Uterus (tissue), 4 donors: ENCODE results near the gene SLC16A3. TPM values are rescaled to one million over a fixed set of nuclear protein-coding genes. Genes with fewer than 3 reads are reported as not detected.

Experiments used
- DNase-seq, 2 donors: peaks; one replicate each; pipeline ENCODE4 v3.0.0-alpha.2; 2019 to 2020
- H3K27ac ChIP-seq, 2 donors: fragments of 200-600 bp; sonication (generic); 1 replicate in 1 of 2; 2 replicates in 1 of 2; pipeline ENCODE4 v1.5.1; 2016 to 2018
- H3K27me3 ChIP-seq, 2 donors: fragments of 200-600 bp; sonication (generic); one replicate each; pipeline ENCODE4 v1.5.1; 2018 to 2019; ENCODE audit warnings: control low read depth in 1 of 2
- H3K36me3 ChIP-seq, 2 donors: fragments of 200-600 bp; sonication (generic); one replicate each; pipeline ENCODE4 v1.5.1; 2019; ENCODE audit warnings: control low read depth in 1 of 2
- H3K4me1 ChIP-seq, 2 donors: fragments of 200-600 bp; sonication (generic); one replicate each; pipeline ENCODE4 v1.5.1; 2018 to 2019; ENCODE audit warnings: control low read depth in 1 of 2
- H3K4me3 ChIP-seq, 2 donors: fragments of 200-600 bp; sonication (generic); 1 replicate in 1 of 2; 2 replicates in 1 of 2; pipeline ENCODE4 v1.5.1; 2018 to 2019; ENCODE audit warnings: mild to moderate bottlenecking in 1 of 2
- H3K9me3 ChIP-seq, 2 donors: fragments of 200-600 bp; sonication (generic); one replicate each; pipeline ENCODE4 v1.5.1; 2019; ENCODE audit warnings: control low read depth in 1 of 2
- POLR2A ChIP-seq, 2 donors: fragments of 450-650 bp; IDR thresholded peaks; one replicate each; pipeline ENCODE4 v1.6.1; 2016; ENCODE audit warnings: antibody characterized with exemption in 2 of 2, mild to moderate bottlenecking in 1 of 2, moderate library complexity in 1 of 2
- intact Hi-C: fragments of 100-400 bp; cut with DNase I; formaldehyde crosslinking; loops from one replicate; pipeline ENCODE4 v1.15.1; 2023; ENCODE audit warnings: low total_unique reads
- total RNA-seq, 4 donors: library from RNA; depleted of rRNA in 3 of 4; stranded (reverse); fragments of >200 nt in 3 of 4; gene quantifications; one replicate each; pipeline versions ENCODE4 v1.1.0 to v1.2.4, GENCODE V29; 2014 to 2023
- TF ChIP-seq, protein P1 (sequence below), 4 experiments: fragments of 200-600 bp in 2 of 4; fragments of 450-650 bp in 2 of 4; sonication (generic) in 2 of 4; IDR thresholded peaks; one replicate each; pipeline ENCODE4 v1.5.1; 2016 to 2019; ENCODE audit warnings: antibody characterized with exemption in 4 of 4, mild to moderate bottlenecking in 2 of 4, moderate library complexity in 1 of 4
- donor health status: DM: yes; HTN: yes; CAD: no.

The SLC16A3 gene
- total RNA-seq, 4 donors from 2014 or later = 1.5 to 28.6 (median 12.2) TPM

DNA sequence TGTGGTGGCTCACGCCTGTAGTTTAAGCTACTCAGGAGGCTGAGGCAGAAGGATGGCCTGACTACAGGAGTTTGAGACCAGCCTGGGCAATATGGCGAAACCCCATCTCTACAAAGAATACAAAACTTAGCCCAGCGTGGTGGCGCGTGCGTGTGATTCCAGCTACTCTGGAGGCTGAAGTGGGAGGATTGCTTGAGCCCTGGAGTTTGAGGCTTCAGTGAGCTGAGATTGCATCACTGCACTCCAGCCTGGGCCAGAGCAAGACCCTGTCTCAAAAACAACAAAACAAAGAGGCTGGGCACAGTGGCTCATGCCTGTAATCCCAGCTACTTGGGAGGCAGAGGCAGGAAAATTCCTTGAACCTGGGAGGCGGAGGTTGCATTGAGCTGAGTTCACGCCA is 51.7 kb downstream of the SLC16A3 start:
- Histone ChIP-seq H3K4me1 (no peaks in the 10 kb centered on the region), H3K27me3 (no peaks in the 10 kb centered on the region), H3K4me3 (no peak overlapping the region), H3K9me3 (no peaks in the 10 kb centered on the region), H3K36me3 (no peaks in the 10 kb centered on the region), H3K27ac (no peak overlapping the region)
- DNase-seq = no peak
- no peak for TF ChIP-seq POLR2A (IDR thresholded peaks at IDR 0.05)
- TF ChIP-seq, protein P1, sequence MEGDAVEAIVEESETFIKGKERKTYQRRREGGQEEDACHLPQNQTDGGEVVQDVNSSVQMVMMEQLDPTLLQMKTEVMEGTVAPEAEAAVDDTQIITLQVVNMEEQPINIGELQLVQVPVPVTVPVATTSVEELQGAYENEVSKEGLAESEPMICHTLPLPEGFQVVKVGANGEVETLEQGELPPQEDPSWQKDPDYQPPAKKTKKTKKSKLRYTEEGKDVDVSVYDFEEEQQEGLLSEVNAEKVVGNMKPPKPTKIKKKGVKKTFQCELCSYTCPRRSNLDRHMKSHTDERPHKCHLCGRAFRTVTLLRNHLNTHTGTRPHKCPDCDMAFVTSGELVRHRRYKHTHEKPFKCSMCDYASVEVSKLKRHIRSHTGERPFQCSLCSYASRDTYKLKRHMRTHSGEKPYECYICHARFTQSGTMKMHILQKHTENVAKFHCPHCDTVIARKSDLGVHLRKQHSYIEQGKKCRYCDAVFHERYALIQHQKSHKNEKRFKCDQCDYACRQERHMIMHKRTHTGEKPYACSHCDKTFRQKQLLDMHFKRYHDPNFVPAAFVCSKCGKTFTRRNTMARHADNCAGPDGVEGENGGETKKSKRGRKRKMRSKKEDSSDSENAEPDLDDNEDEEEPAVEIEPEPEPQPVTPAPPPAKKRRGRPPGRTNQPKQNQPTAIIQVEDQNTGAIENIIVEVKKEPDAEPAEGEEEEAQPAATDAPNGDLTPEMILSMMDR (IDR thresholded peaks at IDR 0.05) = no peak
- intact Hi-C loops = no loop called here

DNA sequence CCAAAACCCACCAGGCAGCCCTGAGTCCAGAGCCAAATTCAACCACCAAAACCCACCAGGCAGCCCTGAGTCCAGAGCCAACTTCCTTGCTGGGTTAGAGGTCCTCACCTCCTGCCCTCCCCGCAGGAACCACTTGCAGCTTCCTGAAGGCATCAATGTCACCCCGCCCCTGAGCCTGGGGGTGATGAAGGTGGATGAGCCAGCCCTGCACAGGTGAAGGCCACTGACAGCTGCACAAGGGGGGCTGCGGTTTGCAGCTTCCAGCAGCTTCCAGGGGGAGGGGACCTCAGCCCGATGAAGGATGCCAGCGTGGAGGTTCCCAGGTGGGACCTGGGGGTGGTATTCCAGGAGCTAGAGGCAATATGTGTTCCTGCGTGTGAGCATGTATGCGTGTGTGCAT is 52.2 kb downstream of the SLC16A3 start:
- DNase-seq = no peak
- no peak for TF ChIP-seq POLR2A (IDR thresholded peaks at IDR 0.05)
- TF ChIP-seq, protein P1 (IDR thresholded peaks at IDR 0.05) = no peak
- Histone ChIP-seq H3K36me3 (no peaks in the 10 kb centered on the region), H3K4me1 (no peaks in the 10 kb centered on the region), H3K4me3 (no peak overlapping the region), H3K9me3 (no peaks in the 10 kb centered on the region), H3K27ac (no peak overlapping the region), H3K27me3 (no peaks in the 10 kb centered on the region)
- intact Hi-C loops = no loop called here

DNA sequence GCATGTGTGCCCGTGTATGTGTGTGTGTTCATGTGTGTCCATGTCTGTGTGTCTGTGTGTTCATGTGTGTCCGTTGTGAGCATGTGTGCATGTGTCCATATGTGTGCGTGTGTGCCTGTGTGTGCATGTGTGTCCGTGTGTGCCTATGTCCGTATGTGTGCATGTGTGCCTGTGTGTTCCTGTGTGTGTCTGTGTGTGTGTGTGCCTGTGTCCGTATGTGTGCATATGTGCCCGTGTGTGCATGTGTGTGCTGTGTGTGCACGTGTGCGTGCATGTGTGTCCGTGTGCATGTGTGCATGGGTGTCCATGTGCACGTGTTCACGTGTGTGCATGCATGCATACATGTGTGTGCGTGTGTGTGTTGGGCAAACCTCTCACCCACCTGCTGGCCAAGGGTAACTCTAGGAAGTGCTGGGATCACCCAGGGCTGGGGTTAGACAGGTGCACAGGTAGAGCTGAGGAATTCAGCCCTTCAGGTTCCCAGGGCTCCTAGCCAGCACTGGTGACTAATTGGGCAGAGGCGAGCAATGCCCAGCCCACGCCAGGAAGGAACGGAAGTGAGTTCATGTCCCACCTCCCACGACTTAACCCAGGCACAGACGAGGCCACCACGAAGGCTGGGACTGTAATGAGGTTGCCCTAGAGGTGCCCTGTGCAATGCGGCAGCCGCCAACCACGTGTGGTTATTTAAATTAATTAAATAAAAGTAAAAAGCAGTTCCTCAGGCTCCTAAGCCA is 52.8 kb downstream of the SLC16A3 start:
- Histone ChIP-seq H3K4me3 (no peak overlapping the region), H3K27me3 (no peaks in the 10 kb centered on the region), H3K9me3 (no peaks in the 10 kb centered on the region), H3K27ac (no peak overlapping the region), H3K36me3 (no peaks in the 10 kb centered on the region), H3K4me1 (no peaks in the 10 kb centered on the region)
- intact Hi-C loops = no loop called here
- no peak for TF ChIP-seq POLR2A (IDR thresholded peaks at IDR 0.05)
- TF ChIP-seq, protein P1 (IDR thresholded peaks at IDR 0.05) = no peak
- no peak for DNase-seq

DNA sequence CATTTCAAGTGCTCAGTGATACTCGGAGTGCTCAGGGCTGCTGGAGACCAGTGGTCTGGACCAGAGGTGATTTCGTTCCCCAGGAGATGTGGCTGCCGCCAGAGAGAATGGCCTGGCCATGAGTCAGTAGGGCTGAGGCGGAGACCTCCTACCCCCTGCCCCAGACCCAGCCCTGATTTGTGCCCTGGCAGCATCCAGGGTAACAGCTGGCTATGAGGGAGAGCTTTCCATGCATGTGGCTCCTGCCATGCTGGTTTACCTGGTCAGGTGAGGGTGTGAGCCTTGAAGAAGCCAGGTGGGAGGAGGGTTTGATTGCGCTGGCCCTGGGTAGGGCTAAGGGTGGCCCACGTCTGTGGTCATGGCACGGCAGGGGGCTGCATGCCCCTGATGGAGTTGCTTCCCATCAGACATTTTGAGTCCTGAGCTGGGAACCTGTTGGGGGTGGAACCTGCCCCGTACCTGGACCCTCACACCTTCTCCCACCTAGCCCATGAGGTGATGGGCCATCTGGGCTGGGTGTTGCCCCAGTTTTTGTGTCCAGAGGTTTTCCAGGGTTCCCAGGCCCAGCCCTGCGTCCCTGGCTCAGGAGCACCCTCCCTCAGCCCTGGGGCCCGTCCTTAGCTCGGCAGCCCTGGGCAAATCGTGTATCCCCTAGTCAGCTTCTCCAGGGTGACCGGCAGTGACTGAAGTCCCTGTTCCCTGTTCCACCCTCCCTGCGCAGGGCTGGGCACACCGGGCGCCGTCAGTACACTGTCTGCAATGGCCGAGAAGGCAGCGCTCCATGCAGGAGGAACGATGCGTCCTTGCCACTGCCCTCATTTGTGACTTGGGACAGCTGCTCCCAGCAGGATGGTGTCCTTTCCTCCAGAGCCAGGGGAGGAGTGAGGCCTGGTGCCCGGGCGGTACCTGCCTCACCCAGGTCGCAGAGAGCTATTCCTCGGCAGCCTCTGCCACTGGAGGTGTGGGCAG is 53.7 kb downstream of the SLC16A3 start:
- no peaks in the 10 kb centered on the region for H3K9me3 ChIP-seq
- intact Hi-C loops = no loop called here
- H3K36me3 ChIP-seq = no peaks in the 10 kb centered on the region
- no peaks in the 10 kb centered on the region for H3K4me1 ChIP-seq
- no peaks in the 10 kb centered on the region for H3K27me3 ChIP-seq
- H3K27ac ChIP-seq = no peak overlapping the region
- no peak overlapping the region for H3K4me3 ChIP-seq
- DNase-seq = no peak
- TF ChIP-seq, protein P1 (IDR thresholded peaks at IDR 0.05) = no peak
- no peak for TF ChIP-seq POLR2A (IDR thresholded peaks at IDR 0.05)
